GM21717 (cell line): ENCODE measurements around the gene RNF180.
"Not testable (repeated sequence)": the region's sequence is repeated elsewhere in the genome, so short reads cannot be mapped to it uniquely, and the experiment has no call there.

Experiments used
- ATAC-seq: cut with Tn5 transposase; IDR thresholded peaks from one replicate; pipeline ENCODE4 v1.9.1; 2021; ENCODE audit warnings: mild to moderate bottlenecking, moderate library complexity; ENCODE audit not compliant: unreplicated experiment

RNF180 gene

GRCh38 chr5:64344501-64344900, 178.9 kb downstream of the RNF180 start:
- ATAC-seq, result no peak

GRCh38 chr5:64347309-64347708, 181.7 kb downstream of the RNF180 start:
- no peak for ATAC-seq

GRCh38 chr5:64364426-64364825, 198.8 kb downstream of the RNF180 start:
- no peak for ATAC-seq

- ATAC-seq, result no peak
Observed at GRCh38 chr5:64384765-64385164, 219.1 kb downstream of the RNF180 start.

- no peak for ATAC-seq
Observed at GRCh38 chr5:64397552-64397951, 231.9 kb downstream of the RNF180 start.

- not testable (repeated sequence) for ATAC-seq
Observed at GRCh38 chr5:64398735-64399134, 233.1 kb downstream of the RNF180 start.

- not testable (repeated sequence) for ATAC-seq
Observed at GRCh38 chr5:64407103-64407825, 241.6 kb downstream of the RNF180 start.

- no peak for ATAC-seq
Observed at GRCh38 chr5:64417390-64417789, 251.7 kb downstream of the RNF180 start.

GRCh38 chr5:64418013-64418412, 252.4 kb downstream of the RNF180 start:
- no peak for ATAC-seq
